HG02610 (cell line): ENCODE measurements around the gene TAB2.
A peak's percentile ranks its signal among the peaks of the same experiment; 100 is the strongest.
"Not testable (repeated sequence)": the region's sequence is repeated elsewhere in the genome, so short reads cannot be mapped to it uniquely, and the experiment has no call there.

Source experiments
- ATAC-seq: cut with Tn5 transposase; IDR thresholded peaks from one replicate; pipeline ENCODE4 v1.9.1; 2021; ENCODE audit warnings: mild to moderate bottlenecking, moderate library complexity; ENCODE audit not compliant: unreplicated experiment

TAB2 gene

DNA sequence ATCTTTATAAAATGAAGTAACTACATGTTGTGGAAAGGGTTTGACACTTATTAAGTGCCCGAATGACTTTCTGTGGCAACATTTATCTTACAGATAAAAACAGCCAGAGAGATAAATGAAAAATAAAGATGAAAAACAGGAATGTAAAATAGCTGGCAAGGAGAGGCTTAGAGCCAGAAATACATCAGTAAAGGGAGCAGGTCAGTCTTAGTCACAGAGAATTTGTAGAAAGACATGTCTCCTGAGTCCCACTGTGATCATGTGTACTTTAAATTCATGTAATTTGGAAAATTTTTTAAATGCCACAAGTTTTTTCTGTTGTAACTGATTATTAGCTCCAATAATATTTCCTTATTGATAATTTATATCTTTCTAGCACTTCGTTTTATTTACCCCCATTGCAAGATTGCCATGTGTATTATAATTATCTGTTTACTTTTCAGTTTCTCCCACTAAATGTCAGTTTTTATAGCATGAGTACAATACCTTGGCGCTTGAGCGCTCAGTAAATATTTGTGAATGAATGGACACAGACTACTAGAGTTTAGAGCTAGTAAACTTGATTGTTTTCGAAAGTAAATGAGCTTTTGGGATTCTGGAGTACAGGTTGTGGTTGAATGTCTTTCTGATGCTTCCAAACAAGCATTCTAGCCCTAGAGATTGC, 15.2 kb downstream of the TAB2 start:
- ATAC-seq: no peak

- no peak for ATAC-seq
Measured at GRCh38 chr6:149333266-149333620, 15.7 kb downstream of the TAB2 start.

- no peak for ATAC-seq
Measured at GRCh38 chr6:149334201-149334600, 16.7 kb downstream of the TAB2 start.

DNA sequence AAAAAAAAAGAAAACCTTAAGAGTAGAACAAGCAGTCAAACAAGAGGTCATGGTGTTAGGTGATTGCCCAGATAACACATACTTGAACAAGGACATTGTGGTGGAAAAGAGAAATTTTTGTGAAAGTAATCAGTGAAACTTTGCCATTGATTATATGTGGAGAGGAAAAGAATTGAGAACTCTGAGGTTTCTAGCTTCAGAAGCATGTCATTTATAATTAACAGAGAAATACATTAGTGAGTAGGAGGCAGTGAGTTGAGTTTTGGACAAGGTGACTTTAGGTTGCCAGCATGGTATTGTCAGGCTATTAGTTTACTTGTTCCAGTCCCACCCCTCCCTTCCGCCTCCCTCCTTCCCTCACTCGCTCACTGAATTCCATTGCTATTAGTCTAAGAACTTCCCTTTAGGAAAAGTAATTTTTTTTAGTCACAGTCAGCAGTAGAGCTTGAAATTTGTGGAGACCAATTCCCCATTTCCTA, 17.2 kb downstream of the TAB2 start:
- no peak for ATAC-seq

DNA sequence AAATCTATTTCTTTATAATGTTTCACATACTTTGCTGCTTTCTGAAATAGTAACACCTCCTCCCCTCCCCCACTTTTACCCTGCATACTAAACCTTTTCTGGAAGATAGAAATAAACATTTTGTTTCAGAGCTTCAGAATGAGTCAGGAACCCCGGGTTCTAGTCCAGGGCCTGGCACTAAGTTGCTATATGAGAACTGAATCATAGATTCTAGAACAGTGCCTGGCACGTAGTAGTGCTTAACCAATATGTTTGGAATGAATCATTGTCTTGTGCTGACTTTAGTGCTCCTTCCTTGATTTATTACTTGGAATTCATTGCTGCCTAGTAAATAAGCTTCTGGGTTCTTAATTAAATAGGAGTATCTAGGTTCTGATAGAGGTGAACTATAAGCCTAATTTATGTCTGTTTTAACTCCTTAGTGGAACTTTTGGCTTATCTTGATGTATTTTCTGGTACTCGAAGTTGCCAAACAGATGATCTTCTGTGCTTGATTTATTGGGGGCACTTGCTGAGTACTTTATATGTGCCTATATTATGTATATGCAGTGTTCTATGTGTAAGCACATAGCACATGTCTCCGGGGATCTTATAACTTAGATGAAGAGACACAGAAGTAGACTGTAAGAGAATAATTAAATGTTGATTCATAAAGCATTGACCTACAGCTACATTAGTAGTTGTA, 18.6 kb downstream of the TAB2 start:
- ATAC-seq: peak; percentile 72

DNA sequence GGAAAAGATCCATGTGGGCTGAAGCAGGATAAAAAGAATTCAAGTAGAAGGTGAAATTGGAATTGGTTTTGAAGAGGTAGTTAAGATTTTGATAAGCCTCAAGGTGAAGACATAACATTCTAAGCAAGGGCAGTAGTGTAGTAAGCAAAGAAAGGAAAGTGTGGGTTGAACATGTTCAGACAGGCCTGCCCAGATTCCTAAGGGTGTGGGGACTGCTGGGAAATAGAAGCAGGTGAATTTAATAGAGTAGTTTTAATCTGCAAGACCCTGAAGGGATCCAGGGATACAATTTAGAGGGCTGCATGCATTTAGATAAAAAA, 19.1 kb downstream of the TAB2 start:
- ATAC-seq: peak; percentile 44

DNA sequence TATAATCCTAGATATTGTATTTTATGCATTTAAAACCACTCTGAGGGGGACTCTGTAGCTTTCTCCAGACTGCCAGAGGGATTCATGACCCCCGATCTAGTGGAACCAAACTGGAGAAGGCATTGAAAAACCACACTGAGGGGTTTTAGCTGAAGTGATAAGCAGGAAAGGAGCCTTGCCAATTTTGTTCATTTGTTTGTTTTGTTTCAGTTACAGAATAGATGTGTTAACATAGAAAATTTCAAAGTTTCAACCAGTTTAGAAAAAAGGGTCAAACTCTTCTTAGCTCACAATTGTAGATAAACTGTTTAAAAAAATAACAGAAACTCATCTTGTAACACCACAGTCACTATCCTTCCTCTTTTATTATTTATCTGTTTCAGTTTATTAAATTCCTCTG, 19.8 kb downstream of the TAB2 start:
- ATAC-seq: no peak

- no peak for ATAC-seq
Measured at GRCh38 chr6:149340200-149340599, 22.7 kb downstream of the TAB2 start.

GRCh38 chr6:149342525-149342924, 25.0 kb downstream of the TAB2 start:
- peak; percentile 79 for ATAC-seq

GRCh38 chr6:149343501-149343900, 26.0 kb downstream of the TAB2 start:
- ATAC-seq: no peak

- ATAC-seq: no peak
Measured at GRCh38 chr6:149346078-149346477, 28.6 kb downstream of the TAB2 start.

DNA sequence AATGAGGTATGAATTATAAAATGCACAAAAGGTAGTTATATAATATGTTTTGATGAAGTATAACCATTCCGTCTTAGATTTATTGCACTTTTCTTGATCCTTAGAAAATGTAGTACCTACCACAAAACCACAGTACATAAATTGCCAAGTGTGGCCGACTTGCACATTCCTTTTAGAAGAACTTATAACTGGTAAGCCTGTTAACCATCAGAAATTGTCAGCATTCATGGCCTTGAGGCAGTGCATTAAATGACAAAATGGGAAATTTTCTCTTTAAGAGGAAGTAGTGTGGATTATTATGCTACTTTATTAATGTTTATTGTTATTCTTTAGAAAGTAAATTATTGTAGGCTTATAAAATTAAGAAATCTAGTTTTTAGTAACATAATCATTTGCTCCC, 29.6 kb downstream of the TAB2 start:
- ATAC-seq: no peak

DNA sequence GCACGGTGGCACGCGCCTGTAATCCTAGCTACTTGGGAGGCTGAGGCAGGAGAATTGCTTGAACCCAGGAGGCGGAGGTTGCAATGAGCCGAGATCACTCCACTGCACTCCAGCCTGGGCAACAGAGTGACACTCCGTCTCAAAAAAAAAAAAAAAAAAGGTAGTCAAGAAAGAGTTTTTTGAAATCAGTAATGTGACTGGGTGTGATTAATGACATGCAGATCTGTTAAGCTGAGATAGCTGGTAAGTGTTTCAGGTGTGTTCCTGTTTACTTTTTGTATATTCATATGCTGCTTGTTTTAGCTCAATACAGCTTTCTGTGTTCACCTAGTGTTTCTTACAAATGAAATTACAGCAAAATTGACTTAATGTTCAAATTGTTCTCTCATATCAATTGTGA, 31.8 kb downstream of the TAB2 start:
- ATAC-seq: not testable (repeated sequence)

DNA sequence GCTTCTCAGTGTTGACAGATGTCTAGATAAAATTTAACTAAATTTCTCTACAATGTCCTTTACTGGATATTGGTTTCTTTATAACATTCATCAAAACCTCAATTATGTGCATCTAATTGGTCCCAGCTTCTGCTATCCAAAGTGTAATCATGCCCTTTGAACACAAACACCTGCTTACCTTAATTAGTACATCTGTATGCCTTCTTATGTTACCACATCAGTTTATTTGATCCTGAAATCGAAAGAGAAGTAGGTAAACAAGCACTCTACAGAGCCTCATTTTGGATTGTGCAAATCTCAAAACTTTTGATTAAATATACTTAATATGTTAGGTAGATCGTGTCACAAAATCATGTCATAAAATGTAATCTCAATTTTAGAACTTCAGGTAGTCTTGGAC, 36.5 kb downstream of the TAB2 start:
- no peak for ATAC-seq

DNA sequence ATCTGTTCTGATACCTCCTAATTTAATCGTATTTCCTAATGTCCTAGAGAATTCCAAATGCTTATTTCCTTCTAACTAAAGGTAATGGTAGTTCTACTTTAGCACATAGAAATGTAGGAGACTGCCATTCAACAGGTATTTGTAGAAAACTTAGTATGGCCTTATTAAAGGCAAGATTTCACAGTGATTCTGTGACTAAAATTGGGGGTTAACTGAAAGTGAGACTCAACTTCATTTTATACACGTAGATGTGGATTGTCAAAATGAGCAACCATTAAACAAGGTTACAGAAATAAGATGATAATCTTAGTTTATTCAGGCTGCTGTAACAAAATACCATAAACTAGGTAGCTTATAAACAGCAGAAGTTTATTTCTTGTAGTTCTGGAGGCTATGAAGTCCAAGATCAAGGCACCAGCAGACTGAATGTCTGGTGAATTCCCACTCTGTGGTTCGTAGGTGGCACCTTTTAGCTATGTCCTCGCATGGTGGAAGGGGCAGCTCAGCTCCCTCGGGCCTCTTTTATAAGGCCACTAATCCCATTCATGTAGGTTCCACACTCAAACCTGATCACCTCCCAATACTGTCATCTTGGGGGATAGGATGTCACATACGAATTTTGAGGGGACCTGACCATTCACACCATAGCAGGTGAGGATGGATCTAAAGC, 38.7 kb downstream of the TAB2 start:
- no peak for ATAC-seq

GRCh38 chr6:149357726-149358538, 40.4 kb downstream of the TAB2 start:
- no peak for ATAC-seq

DNA sequence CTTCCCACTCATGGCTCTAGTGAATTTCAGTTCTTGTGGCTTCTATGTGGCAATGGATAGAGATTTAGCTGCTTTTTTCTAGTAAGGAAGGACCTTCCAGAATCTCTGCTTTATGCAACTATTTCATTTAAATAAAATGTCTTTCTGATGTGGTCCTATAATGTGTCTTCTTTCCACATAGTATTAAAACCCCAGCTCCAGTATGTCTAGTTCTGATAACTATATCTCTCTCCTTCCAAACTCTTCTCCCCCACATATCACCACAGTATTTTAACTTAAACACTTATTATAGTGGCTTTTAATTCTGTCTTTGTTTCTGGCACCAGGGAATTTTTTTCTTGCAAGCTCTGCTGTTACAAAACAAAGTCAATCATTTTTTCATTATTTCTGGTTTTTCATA, 41.9 kb downstream of the TAB2 start:
- no peak for ATAC-seq

- no peak for ATAC-seq
Measured at GRCh38 chr6:149360536-149360935, 43.0 kb downstream of the TAB2 start.

DNA sequence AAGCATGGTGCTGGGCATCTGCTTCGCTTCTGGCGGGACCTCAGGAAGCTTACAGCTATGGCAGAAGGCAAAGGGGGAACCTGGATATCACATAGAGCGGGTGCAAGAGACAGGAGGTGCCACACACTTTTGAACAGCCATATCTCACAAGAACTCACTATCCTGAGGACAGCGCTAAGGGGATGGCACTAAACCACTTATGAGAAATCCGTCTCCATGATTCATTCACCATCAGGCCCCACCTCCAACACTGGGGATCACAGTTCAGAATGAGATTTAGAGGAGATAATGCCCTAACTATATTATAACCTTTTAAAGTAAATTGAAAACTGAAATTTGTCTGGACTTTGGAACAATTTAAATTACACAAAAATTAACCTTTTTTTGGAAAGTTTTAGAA, 44.8 kb downstream of the TAB2 start:
- ATAC-seq: no peak

GRCh38 chr6:149363154-149363553, 45.6 kb downstream of the TAB2 start:
- ATAC-seq: no peak

GRCh38 chr6:149364557-149364956, 47.0 kb downstream of the TAB2 start:
- no peak for ATAC-seq

DNA sequence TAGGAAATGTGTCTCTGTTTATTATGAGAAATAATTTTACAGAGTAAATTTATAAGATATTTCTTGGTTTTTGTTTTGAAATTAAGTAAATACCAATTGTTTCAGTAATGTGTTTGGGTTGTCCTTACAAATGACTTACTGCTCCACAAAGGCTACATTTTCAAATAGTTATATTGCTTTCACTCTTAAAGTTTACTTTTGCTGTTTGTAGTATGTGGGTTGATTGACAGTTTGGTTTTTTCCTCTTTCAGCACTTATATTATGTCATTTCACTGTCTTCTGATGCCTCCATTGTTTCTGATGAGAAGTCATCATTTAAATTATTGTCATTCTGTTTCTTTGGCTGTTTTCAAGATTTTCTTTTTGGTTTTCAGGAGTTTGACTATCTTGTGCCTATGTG, 47.7 kb downstream of the TAB2 start:
- no peak for ATAC-seq
